Ureter (tissue), 1 donor: ENCODE measurements around the gene METTL25. TPM values are rescaled to one million over a fixed set of nuclear protein-coding genes. Genes with fewer than 3 reads are reported as not detected.

Experiments
- DNase-seq: peaks from one replicate; pipeline ENCODE4 v3.0.0-alpha.2; 2020; ENCODE audit warnings: low spot score
- total RNA-seq: library from RNA; stranded (reverse); gene quantifications from one replicate; pipeline ENCODE4 v1.2.4, GENCODE V29; 2023
- donor health status: DM: yes; HTN: yes; CAD: no.

Gene METTL25
- total RNA-seq, 1 donor from 2014 or later, result 17.5 TPM

- no peak for DNase-seq
Measured at GRCh38 chr12:82468563-82468962, 110.2 kb downstream of the METTL25 start.

GRCh38 chr12:82470906-82471512 lies 112.7 kb downstream of the METTL25 start:
- no peak for DNase-seq

- DNase-seq, result no peak
Measured at GRCh38 chr12:82473111-82473754, 114.9 kb downstream of the METTL25 start.

GRCh38 chr12:82474181-82474797 lies 116.0 kb downstream of the METTL25 start:
- DNase-seq, result no peak

- no peak for DNase-seq
Measured at GRCh38 chr12:82474798-82475184, 116.5 kb downstream of the METTL25 start.

- no peak for DNase-seq
Measured at GRCh38 chr12:82475211-82475610, 116.9 kb downstream of the METTL25 start.

GRCh38 chr12:82476511-82476910 lies 118.2 kb downstream of the METTL25 start:
- no peak for DNase-seq

- DNase-seq, result no peak
Measured at GRCh38 chr12:82479511-82479910, 121.2 kb downstream of the METTL25 start.

- DNase-seq, result no peak
Measured at GRCh38 chr12:82480606-82481005, 122.3 kb downstream of the METTL25 start.

- no peak for DNase-seq
Measured at GRCh38 chr12:82481954-82482353, 123.6 kb downstream of the METTL25 start.

GRCh38 chr12:82486524-82487235 lies 128.4 kb downstream of the METTL25 start:
- no peak for DNase-seq

- DNase-seq, result no peak
Measured at GRCh38 chr12:82504409-82504808, 146.1 kb downstream of the METTL25 start.

- no peak for DNase-seq
Measured at GRCh38 chr12:82505150-82505549, 146.8 kb downstream of the METTL25 start.

GRCh38 chr12:82507686-82508085 lies 149.4 kb downstream of the METTL25 start:
- no peak for DNase-seq

GRCh38 chr12:82510386-82510785 lies 152.1 kb downstream of the METTL25 start:
- no peak for DNase-seq

- no peak for DNase-seq
Measured at GRCh38 chr12:82514880-82515279, 156.6 kb downstream of the METTL25 start.

- DNase-seq, result no peak
Measured at GRCh38 chr12:82515652-82516051, 157.3 kb downstream of the METTL25 start.

GRCh38 chr12:82517027-82517426 lies 158.7 kb downstream of the METTL25 start:
- DNase-seq, result no peak

- no peak for DNase-seq
Measured at GRCh38 chr12:82517808-82518207, 159.5 kb downstream of the METTL25 start.

GRCh38 chr12:82519510-82519909 lies 161.2 kb downstream of the METTL25 start:
- DNase-seq, result no peak

- no peak for DNase-seq
Measured at GRCh38 chr12:82522285-82522684, 164.0 kb downstream of the METTL25 start.

- no peak for DNase-seq
Measured at GRCh38 chr12:82522762-82523161, 164.4 kb downstream of the METTL25 start.

- DNase-seq, result no peak
Measured at GRCh38 chr12:82523996-82524395, 165.7 kb downstream of the METTL25 start.
